Mammary epithelial cell (primary cell): ENCODE results near the gene UGT1A5.

Source experiments
- EZH2 ChIP-seq: IDR thresholded peaks from 2 replicates; pipeline ENCODE4 v1.6.1; 2012; ENCODE audit warnings: low read length, inconsistent platforms, borderline replicate concordance
- TF ChIP-seq, protein P1 (sequence below), 2 donors: IDR thresholded peaks in 1 of 2; conservative IDR thresholded peaks in 1 of 2; 2 replicates each; pipeline ENCODE4 v1.5.1; 2011 to 2012; ENCODE audit warnings: inconsistent platforms in 2 of 2, low read length in 2 of 2, mild to moderate bottlenecking in 2 of 2, control low read depth in 1 of 2, low read depth in 1 of 2; ENCODE audit not compliant: insufficient read depth in 1 of 2; ENCODE audit errors: extremely low read depth in 1 of 2

DNA sequence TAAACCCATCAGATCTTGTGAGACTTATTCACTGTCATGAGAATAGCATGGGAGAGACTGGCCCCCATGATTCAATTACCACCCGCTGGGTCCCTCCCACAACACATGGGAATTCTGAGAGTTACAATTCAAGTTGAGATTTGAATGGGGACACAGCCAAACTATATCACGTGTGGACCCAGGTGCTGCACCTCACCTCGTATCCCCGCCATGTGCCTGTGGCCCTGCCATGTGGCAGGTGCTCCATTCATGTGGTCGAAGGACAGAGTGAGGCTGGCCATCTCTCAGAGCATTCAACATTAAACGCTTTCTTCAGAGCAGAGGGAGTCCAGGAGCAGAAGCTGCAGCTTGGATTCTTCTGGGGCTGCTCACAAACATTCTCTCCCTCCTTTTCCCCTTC, 97.7 kb downstream of the UGT1A5 start:
- TF ChIP-seq, protein P1, sequence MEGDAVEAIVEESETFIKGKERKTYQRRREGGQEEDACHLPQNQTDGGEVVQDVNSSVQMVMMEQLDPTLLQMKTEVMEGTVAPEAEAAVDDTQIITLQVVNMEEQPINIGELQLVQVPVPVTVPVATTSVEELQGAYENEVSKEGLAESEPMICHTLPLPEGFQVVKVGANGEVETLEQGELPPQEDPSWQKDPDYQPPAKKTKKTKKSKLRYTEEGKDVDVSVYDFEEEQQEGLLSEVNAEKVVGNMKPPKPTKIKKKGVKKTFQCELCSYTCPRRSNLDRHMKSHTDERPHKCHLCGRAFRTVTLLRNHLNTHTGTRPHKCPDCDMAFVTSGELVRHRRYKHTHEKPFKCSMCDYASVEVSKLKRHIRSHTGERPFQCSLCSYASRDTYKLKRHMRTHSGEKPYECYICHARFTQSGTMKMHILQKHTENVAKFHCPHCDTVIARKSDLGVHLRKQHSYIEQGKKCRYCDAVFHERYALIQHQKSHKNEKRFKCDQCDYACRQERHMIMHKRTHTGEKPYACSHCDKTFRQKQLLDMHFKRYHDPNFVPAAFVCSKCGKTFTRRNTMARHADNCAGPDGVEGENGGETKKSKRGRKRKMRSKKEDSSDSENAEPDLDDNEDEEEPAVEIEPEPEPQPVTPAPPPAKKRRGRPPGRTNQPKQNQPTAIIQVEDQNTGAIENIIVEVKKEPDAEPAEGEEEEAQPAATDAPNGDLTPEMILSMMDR (conservative IDR thresholded peaks at IDR 0.05 in 1 of 2, IDR thresholded peaks at IDR 0.05 in 1 of 2; ENCODE audit: extremely low read depth in 1 of 2, insufficient read depth in 1 of 2, low read depth in 1 of 2, low read length in 2 of 2) = no peak
- no peak for TF ChIP-seq EZH2
